ENCODE measurements around the gene TRIM9. TPM values are rescaled to one million over a fixed set of nuclear protein-coding genes. Genes with fewer than 3 reads are reported as not detected.

The TRIM9 gene
- total RNA-seq, 1 donor from 2014 or later = 8.9 TPM

- Mint-ChIP-seq H3K4me1 (peaks cover 14% of the 10 kb centered on the region), H3K36me3 (no peaks in the 10 kb centered on the region), H3K27me3 (ENCODE audit: low read depth) (peaks cover 16% of the 10 kb centered on the region), H3K9me3 (no peaks in the 10 kb centered on the region), H3K27ac (no peak overlapping the region), H3K4me3 (no peak overlapping the region)
- TF ChIP-seq CTCF (IDR thresholded peaks at IDR 0.05; ENCODE audit: unreplicated experiment) = no peak
- no peak for DNase-seq (ENCODE audit: low spot score in 2 of 2, unreplicated experiment in 2 of 2)
These were observed 114.7 kb downstream of the TRIM9 start for GRCh38 chr14:50979941-50980850.

- no peak for DNase-seq (ENCODE audit: low spot score in 2 of 2, unreplicated experiment in 2 of 2)
- Mint-ChIP-seq H3K27me3 (ENCODE audit: low read depth) (peaks cover 20% of the 10 kb centered on the region), H3K27ac (no peak overlapping the region), H3K9me3 (no peaks in the 10 kb centered on the region), H3K36me3 (no peaks in the 10 kb centered on the region), H3K4me3 (no peak overlapping the region), H3K4me1 (peaks cover 14% of the 10 kb centered on the region)
- no peak for TF ChIP-seq CTCF (IDR thresholded peaks at IDR 0.05; ENCODE audit: unreplicated experiment)
These were observed 116.0 kb downstream of the TRIM9 start for GRCh38 chr14:50978888-50979287.

GRCh38 chr14:50978529-50978871 lies 116.4 kb downstream of the TRIM9 start:
- no peak overlapping the region for H3K4me3 Mint-ChIP-seq
- H3K36me3 Mint-ChIP-seq = no peaks in the 10 kb centered on the region
- TF ChIP-seq CTCF (IDR thresholded peaks at IDR 0.05; ENCODE audit: unreplicated experiment) = no peak
- peak overlapping the region; percentile 18 for H3K27ac Mint-ChIP-seq
- no peak for DNase-seq (ENCODE audit: low spot score in 2 of 2, unreplicated experiment in 2 of 2)
- peaks cover 20% of the 10 kb centered on the region for H3K27me3 Mint-ChIP-seq (ENCODE audit: low read depth)
- peaks cover 14% of the 10 kb centered on the region for H3K4me1 Mint-ChIP-seq
- H3K9me3 Mint-ChIP-seq = no peaks in the 10 kb centered on the region

- Mint-ChIP-seq H3K27me3 (ENCODE audit: low read depth) (peaks cover 20% of the 10 kb centered on the region), H3K9me3 (no peaks in the 10 kb centered on the region), H3K36me3 (no peaks in the 10 kb centered on the region), H3K27ac (peak overlapping the region; percentile 18), H3K4me1 (peaks cover 14% of the 10 kb centered on the region), H3K4me3 (no peak overlapping the region)
- DNase-seq (ENCODE audit: low spot score in 2 of 2, unreplicated experiment in 2 of 2) = no peak
- no peak for TF ChIP-seq CTCF (IDR thresholded peaks at IDR 0.05; ENCODE audit: unreplicated experiment)
These were observed 116.9 kb downstream of the TRIM9 start for GRCh38 chr14:50977863-50978528.

GRCh38 chr14:50974118-50974517 lies 120.8 kb downstream of the TRIM9 start:
- no peak for DNase-seq (ENCODE audit: low spot score in 2 of 2, unreplicated experiment in 2 of 2)
- Mint-ChIP-seq H3K27me3 (ENCODE audit: low read depth) (peaks cover 9% of the 10 kb centered on the region), H3K27ac (no peak overlapping the region), H3K4me3 (no peak overlapping the region), H3K9me3 (no peaks in the 10 kb centered on the region), H3K4me1 (peaks cover 22% of the 10 kb centered on the region), H3K36me3 (no peaks in the 10 kb centered on the region)
- TF ChIP-seq CTCF (IDR thresholded peaks at IDR 0.05; ENCODE audit: unreplicated experiment) = no peak

Measured in mesothelial cell of epicardium (in vitro differentiated cells).